Stimulated activated CD8-positive, alpha-beta memory T cell treated with anti-CD3 and anti-CD28 coated beads, Interleukin-7, amount 100 ng/mL, for 24 hours (primary cell): ENCODE results near the gene CDX2.

Source experiments
- DNase-seq: peaks from one replicate; pipeline ENCODE4 v3.0.0-alpha.2; 2020; ENCODE audit warnings: low read depth

Gene CDX2

DNA sequence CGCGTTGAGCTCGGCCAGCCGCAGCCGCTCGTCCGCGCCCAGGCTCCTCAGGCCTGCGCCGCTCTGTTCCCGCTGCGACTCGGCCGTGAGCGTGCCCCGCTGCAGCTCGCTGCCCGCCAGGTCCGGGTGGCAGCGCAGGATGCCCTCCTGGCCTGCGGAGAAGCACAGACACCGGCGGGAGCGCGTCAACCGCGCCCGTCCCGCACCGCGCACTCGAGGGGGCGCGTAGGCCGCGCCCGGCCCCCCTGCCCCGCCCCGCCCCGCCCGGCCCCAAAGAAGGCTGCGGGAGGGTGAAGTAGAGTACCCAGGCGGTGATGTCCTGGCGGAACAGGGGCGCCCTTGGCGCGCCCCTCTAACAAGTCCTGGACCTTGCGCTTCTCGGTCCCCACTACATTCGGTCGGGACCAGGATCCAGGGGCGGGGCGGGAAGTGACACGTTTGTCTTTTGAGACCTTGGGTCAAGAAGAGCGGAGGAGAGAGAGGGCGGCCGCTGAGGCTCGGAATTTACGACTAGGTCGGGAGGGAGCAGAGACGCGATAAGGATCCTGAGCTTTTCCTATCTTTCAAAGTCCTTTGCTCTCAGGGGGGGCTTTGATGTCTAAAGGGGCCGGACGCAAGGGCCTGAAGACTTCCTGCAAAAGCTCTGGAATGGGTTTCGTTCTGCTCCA is 9.3 kb upstream of the CDX2 start:
- no peak for DNase-seq

DNA sequence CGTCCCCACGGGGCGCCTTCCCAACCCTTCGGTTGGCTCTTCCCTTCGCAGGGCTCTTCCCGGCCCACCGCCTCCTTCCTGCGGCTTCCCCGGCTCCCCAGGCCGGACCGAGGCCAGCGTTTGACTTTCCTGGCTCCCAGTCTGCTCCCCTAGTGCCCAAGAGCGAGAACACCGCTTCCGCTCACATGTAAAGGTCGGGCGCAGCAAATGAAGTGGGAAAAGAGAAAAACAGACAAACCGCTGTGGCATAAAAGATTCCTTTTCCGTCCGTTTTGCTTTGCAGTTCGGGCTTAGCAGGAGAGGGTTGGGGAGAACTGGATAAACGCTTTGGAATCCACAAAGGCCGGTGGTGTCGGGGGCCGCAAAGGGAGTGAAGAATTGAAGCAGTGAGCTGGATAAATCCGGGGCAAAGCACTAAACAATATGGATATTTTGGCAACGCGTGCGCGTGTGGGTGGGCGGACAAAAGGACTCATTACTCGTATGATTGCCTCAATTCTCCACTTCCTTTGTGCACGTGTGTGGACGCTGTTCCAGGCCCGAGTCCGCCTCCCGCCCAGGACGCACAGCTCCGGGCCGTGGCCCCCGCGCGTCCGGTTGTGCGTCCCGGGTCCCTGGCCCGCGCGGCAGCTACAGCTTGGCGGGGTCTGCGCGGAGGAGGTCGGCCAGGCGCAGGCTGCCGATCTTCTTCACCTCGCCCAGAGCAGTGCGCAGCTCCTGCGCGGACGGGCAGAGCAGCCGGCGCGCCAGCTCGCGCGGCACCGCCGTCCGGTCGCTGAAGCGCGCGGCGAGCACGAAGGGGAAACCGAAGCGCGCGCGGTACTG is 8.6 kb upstream of the CDX2 start:
- no peak for DNase-seq

DNA sequence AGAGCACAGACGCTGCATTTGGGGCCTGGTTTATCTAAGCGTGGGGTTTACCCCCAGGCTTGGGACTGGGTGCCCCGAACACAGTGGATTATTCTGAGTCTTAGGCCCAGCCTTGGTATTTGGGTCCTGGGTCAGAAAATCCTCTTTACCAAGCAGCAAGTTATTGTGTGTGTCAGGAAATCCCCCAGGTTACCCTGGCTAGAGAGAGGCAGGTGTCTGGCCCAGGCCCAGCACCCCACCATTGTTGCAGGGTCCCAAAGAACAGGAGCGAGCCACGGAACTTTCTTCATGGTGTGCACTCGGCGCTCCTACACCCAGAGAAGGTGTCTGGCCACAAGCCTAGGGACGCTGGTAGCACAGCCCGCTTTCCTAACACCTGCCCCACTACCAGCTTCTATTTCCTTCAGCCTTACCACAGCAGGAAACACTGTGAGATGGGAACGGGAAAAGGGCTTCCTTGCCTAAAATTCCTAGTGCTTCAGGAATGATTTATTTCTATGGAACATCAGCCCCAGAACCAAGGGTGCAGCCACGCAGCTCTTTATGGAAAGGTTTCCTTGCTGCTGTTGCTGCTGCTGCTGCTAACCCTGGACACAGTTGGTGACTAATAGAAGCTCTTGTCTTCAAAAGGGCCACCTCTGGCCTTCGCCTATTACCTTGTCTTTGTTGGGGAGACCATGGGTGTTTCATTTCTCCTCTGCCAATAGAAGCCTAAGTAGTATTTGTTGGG is 7.4 kb upstream of the CDX2 start:
- DNase-seq: no peak

DNA sequence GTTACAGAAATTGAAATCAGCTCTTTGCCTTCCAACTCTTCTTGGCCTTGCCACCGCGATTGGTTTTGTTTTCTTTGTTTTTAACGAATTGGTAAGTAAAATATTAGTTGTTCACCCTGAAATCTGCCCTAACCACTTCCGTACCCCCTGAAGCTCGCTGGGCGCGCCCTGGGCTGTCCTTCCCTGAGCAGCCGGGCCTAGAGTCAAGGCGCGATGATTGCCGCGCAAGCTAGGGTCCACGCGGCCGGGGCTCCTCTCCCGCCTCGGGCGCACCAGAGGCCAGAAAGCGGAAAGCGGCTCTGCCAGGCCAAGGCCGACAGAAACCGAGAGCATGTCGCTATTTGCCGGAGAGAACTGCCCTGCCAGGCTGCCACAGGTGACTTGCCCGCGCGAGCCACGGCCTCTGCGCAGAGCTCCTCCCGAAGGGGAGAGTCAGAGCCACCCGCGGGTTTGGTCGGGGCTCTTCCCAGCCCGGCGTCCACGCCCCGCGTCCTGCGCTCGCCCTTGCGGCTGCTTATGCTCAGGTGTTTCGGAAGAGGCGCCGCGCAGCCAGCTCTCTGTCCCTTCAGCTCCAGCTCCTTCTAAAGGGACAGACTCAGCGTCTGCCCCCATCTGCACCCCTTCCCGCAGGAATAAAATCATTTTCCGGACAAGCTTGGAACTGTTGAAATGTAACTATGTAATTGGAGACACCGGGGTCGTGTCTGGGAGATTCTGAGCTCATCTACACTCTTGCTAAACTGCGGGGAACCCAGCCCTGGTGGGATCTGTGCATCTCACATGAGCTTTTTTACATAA is 6.6 kb upstream of the CDX2 start:
- DNase-seq: no peak

DNA sequence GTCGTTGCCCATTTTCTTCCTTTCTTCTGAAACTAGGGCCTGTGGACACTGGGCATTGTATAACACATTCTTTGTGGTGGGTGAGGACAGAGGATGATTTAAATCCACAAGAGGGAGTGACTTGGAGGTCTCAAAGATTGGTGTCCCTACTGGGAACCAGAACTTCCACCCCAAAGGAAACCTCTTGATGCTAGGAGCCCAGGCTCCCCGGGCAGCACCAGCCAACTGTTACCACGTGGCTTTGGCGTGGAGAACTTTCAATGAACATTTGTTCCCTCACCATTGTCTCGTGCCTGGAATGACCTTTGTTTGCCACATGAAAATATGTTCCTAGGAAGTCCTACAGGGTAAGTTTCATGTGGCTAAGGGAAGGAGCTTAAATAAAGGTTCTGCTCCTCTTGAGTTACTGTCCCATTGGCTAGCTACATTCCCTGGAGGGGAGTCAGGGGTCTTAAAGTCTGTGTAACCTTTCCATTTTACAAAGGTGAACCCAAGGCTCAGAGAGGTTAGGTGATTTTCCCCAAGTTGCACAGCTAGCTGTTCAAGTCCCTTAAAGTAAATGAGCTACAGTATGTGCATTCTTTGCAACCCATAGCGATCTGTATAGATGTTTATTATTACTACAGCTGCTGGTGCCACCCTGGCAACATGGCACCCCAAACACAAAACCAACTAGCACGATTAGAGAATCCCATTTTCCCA is 5.0 kb upstream of the CDX2 start:
- no peak for DNase-seq

DNA sequence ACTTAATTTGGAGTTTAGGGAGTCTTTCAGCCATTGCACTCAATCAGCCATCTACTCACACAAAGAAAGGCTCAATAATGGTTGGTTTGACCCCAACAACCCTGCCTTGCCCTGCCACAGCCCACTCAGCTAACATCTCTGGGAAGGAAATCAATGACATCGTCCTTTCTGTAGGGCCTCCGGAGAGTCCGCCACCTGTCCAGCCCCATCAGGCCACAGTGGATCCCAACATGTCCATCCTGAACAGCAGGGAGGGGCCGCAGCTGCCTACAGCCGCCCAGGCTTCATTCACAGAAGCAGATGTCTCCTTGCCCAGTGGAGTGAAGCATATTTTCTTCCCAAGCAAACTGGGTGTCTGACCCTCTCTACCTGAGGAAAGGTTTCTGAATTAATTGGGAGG is 4.2 kb upstream of the CDX2 start:
- no peak for DNase-seq

DNA sequence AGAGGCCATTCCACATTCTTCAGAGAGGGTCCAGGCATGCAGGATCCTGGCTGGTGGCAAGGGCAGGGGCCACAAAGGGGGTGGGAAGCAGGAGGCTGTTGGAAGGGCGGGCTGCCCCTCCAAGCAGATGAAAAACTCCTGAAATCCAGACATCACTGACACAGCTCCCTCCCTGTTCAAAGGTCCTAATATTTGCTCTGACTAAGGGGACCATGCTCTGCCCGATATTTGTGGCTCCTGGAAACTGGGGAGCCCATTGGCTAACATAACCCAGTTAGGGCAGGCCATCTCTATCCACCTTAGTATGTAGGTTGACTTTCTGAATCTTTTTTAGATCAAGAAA is 3.3 kb upstream of the CDX2 start:
- no peak for DNase-seq

DNA sequence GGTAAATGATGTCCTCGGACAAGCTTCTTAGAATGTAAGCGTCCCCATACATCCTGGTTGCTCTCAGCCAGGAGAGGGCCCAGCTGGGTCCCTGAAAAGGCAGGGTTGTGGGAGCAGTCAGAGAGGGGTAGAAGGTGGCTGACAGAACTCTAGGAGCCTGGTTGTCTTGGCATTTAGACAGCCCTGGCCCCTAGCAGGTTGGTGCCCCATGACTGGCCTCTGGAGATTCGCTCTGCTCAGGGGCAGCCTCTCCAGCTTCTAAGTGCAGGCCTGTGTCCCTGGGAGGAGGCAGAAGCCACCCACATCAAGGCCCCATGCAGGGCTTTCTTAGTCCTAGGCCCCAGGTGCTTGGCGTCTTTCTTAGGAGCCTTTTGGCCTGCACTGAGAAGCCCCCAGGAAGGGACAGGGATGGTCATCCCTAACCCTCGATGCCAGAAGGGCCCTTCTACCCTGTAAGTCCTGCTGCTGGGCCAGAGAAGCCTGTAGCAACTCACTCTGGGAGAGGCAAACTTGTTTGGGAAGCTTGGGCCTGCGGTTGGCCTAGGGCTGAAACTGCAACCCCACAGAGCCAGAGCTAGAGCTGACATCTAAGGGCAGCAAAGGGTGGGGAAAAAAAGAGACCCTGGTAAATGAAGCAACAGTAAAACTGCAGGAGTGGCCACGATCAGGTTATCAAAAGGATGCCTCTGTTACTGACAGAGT is 2.8 kb upstream of the CDX2 start:
- no peak for DNase-seq

DNA sequence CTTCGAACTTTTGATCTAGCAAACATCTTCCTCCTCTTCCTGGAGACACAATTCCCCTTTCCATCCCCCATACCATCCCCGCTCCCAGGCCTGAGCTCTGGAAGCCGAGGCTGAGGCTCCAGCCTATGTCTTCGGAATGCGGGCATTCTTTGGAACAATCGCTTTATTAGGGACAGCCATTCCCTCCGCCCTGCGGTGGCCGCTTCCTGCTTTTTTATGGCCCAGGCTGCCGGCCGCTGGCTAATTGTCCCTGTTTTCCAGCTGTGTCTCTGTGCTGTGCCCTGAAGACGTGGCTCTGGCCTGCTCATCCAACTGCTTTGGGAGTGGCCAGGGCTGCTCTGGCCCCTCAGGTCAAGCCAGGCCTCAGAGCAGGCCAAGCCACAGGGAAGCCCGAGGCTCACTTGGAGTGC is 2.1 kb upstream of the CDX2 start:
- DNase-seq: no peak

DNA sequence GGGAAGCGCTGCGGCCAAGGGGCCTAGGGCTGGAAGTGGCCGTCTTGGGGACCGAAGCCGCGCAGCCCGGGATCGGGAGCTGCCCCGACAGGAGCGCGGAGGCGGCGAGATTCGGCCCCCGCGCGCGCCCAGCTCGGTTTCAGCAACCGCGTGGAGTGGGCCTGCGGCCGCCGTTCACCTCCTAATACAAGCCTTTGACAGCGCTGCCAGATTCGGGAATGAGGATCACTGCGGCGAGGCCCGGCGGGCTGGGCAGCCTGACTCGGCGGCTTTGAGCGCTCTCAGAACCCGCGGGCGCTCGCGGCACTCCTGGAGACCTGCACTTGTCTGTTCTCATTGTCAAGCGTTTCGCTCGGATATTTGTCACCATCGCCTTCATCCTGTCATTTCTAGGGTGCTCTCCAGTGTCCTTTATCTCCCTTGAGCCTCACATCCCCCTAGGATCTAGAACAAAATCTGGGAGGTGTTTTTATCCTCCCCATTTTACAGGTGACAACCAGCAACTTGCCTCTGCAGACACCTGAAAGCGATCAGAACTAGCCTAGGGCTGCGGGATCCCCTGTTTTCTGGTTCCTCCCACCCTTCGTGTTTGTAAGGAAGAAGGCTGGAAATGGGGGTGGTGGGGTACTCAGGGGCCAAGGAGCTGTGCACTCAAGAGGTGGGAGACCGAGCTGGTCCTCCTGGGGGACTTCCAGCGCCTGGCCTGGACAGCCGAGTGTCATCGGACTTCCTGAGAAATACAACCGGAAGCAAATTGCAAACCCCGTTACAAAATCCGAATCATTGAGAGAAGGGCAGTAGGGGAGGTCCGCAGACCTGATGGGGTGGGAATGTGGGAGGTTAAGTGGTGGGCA is 1.5 kb upstream of the CDX2 start:
- no peak for DNase-seq

DNA sequence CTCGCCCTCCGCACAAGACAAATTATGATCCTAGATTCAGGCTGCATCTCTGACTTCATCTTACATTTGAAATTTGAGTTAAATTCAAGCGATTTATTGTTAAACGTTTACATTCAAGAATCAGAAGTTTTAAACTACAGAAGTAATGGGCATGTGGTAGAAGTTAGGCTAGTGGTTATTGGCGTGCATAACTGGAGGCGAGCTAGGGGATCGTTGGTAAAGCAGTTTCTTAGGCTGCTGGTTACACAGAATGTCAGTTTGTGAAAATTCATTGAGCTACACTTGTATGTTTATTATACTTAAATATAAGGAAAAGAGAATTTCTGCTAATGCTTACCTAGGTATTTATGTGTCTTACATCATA is 733 bp upstream of the CDX2 start:
- DNase-seq: no peak

DNA sequence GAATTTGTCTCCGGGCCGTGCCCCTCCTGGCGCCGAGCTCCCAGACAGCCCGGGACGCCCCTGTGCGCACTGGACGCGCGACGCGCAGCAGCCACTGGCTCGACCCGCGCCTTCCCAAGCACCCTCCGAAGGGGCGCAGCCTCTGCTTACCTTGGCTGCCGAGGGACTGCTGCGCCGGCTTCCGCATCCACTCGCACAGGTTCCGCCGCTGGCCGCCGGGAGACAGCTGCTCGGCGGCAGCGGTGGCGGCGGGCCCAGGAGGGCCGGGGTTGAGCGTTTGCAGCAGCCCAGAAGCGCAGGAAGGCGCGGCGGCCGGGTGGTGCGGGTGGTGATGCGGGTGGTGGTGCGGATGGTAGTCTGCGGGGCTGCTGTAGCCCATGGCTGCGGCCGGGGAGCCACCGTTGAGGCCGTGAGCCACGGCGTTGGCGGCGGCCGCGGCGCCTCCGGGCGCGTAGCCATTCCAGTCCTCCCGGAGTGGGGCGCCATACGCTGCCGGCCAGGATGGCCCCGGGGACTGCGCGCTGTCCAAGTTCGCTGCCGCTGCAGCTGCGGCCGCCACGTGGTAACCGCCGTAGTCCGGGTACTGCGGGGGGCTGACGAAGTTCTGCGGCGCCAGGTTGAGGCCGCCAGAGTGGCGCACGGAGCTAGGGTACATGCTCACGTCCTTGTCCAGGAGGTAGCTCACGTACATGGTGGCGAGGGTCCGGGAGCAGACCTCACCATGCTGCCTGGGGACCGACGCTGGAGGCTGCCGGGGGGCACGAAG is 616 bp downstream of the CDX2 start:
- DNase-seq: no peak

DNA sequence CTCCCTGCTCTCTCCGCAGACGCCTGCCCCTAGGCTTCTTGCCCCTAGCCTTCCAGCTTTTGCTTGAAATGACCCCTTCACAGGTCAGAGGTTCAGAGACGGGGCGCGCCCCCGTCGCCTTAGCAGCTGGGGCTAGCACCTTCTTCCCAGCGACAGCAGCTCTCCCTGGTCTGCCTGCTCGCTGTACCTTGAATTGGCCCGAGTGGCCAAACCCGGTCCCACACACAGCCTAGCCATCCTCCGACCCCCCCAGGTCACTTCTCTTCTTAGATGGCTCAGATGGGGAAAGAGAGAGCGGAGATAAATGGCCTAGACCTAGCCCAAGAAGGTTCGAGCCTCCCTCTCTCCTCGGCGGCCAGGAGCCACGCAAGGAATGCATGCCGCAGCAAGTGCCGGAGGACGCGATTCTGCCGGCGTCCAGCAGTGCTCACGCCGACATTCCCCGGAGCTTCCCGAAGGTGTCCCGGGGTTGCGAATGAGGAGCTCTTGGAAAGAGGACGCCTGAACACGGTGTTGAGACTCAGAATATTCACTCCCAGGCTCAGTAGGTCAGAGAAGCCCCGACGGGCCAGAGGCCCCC is 1.3 kb downstream of the CDX2 start:
- DNase-seq: no peak

DNA sequence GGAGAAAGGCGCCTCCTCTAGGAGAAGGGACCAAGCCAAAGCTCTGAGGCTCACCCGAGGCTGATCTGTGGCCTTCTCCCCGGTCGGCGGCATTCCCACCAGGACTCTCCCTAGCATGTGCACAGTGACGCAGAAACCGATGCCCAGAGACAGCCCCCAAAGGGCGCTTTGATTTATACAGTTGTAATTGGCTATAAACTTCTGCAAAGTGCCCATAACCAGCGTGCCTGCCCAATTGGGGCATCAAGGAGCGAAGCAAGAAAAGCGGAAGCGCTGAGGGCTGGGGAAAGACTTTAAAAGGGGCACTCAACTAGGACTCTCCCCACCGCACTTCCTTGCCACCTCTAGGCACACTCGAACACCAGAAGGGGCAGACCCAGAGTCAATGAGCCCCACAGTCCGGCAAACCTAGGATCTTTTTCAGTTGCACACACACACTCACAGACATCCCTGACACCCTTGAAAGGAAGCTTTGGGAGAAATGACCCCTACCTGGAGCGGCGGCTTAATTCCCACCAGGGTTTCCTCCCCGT is 1.8 kb downstream of the CDX2 start:
- no peak for DNase-seq

DNA sequence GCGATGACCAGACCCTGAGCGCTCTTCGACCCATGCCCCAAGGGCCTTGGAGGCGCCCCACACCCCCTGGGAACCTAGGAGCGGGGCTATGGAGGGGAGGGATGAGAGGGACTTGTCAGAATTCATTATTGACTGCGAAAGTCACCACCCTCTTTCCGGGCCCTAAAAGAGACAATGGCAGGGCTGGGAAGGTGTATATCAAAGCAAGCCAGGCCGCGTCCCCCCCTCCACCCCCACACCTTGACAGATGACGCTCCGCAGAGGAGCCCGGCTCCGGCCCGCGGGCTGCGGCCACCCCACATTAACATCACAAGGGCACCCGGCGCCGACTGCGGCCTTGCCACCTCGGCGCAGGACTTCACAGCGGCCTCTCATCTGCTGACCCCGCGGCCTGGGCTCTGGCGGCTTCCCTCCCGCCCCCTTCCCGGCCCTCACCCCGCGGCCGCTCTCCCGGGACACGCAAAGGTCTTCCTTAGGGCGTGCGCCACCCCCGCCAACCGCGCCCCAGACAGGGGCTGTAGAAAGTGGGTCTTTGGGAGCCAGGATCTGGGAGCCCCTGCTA is 2.4 kb downstream of the CDX2 start:
- DNase-seq: no peak

DNA sequence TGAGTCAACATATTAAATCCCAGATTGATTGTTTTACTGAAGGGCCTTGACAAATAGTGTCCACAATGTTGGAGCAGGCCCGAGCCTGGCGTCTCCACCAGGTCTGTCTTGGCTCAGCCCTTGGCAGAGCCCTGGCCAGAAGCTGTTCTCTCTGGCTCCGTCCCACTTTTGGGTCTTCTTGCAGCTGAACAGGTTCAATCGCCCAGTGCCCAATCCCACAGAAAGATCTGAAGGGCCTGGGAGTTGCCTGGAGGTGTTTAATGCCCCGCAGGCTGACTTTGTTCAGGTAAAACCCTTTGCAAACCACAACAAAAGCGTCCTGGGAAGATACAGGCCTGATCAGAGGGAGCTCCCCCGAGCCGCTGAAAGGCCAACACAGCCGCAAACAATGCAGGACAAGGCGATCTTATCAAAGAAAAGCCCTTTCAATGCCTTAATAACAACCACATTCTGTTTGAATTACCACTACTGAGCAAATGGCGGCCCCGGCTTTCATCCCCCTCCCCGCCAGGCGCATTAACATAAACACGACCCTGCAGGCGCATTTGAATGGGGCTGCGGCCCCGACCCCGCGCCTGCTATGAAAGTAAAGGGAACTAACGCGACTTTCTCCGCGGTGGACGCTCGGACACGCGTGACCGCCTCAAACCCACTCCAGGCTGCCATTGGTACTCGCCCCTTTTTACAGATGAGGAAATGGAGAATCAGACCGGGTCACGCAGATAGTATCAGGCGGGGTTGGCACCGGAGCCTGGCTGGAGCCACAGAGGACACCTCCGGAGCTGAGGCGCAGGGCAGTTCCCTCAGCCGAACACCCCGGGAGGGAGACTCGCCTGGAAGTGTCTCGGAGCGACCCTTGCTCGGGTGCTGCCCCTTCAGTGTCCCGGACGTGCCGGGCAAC is 3.1 kb downstream of the CDX2 start:
- no peak for DNase-seq

DNA sequence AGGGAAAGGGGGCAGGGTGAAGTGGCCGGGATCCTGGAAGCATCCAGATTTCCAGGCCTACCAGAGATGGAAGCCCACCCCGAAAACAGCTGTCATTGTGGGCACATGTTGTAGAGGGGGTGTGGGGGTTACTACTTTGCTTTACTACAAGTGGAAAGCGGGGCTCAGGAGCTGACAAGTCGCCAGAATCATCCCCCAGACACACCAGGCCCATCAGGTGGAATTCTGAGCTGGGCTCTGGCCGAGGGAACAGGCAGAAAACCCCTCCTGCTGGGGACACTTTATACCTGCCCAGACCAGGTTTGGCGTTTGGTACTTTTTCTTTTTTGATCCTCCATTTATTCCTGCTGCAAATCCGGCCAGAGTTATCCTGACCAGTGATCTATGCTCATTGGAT is 3.8 kb downstream of the CDX2 start:
- DNase-seq: no peak
